Measurements from ENCODE around the gene PDPR.
"Not testable (repeated sequence)": the region's sequence is repeated elsewhere in the genome, so short reads cannot be mapped to it uniquely, and the experiment has no call there.

The PDPR gene

DNA sequence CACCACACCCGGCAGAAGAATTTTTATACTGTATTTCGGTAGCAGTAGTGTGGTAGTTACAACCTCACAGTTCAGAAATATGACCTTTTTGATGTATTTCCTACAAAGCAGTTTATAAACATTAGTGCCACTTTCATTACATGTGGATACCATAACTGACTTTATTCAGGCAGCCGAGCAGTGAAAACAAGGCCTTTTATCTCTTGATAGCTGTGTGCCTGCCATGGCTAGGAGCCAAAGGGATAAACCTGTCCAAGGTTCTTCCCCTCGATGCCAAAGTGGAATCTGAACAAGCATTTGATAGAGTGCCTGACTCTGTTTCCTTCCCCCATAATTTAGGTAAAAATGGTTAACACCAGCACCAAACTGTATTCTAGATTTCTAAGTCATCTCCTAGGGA lies 23.0 kb upstream of the PDPR start:
- not testable (repeated sequence) for H3K4me1 ChIP-seq (ENCODE audit: control insufficient read depth in 1 of 2, insufficient read depth in 2 of 2, low read length in 2 of 2); H3K9me3 ChIP-seq (ENCODE audit: control insufficient read depth in 1 of 2, low read length in 2 of 2); H3K27ac ChIP-seq (ENCODE audit: low read length); H3K36me3 ChIP-seq (ENCODE audit: control insufficient read depth in 1 of 2, insufficient read depth in 2 of 2, low read length in 2 of 2); H3K27me3 ChIP-seq (ENCODE audit: low read depth, low read length); H3K4me3 ChIP-seq (ENCODE audit: low read depth in 1 of 2, low read length in 2 of 2)

DNA sequence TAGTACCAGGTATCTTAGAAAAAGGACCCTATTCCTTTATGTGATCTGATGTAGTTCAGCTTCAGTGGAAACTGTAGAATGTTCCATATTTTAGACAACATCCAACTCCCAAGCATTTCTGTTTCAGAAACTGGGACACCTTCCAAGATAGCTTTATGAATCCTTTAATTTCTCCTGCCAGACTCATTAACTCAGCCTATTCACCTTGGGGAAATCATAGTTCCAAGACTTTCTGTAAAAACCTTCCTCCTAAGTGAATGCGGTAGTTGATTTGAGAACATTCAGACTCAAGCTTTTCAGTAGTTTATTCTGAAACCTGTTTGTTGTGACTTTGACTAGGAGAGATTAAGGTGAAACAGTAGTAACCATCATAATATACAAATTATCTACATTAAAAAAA lies 20.0 kb upstream of the PDPR start:
- H3K4me3 ChIP-seq (ENCODE audit: low read depth in 1 of 2, low read length in 2 of 2); H3K27ac ChIP-seq (ENCODE audit: low read length); H3K27me3 ChIP-seq (ENCODE audit: low read depth, low read length); H3K36me3 ChIP-seq (ENCODE audit: control insufficient read depth in 1 of 2, insufficient read depth in 2 of 2, low read length in 2 of 2); H3K9me3 ChIP-seq (ENCODE audit: control insufficient read depth in 1 of 2, low read length in 2 of 2); H3K4me1 ChIP-seq (ENCODE audit: control insufficient read depth in 1 of 2, insufficient read depth in 2 of 2, low read length in 2 of 2): not testable (repeated sequence)

DNA sequence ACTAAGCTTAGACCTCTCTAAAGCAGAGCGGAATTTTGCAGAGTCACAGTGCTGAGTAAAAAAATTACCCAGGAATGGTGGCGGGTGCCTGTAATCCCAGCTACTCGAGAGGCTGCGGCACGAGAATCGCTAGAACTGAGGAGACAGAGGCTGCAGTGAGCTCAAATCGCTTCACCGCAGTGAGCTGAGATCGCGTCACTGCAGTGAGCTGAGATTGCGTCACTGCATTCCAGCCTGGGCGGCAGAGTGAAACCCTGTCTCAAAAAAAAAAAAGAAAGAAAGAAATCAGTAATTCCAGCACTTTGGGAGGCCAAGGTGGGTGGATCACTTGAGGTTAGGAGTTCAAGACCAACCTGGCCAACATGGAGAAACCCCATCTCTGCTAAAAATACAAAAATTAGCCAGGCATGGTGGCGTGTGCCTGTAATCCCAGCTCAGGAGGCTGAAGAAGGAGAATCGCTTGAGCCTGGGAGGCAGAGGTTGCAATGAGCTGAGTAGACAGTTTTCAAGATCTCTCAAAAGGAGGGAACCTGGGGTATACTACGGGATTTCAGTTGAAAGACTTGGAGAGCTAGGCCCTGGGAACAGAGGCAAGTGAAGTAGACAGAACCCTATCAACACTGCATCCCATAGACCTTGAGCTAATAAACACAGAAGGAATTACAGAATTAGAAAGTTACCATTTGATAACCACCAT lies 4.4 kb upstream of the PDPR start:
- not testable (repeated sequence) for H3K27ac ChIP-seq (ENCODE audit: low read length); H3K4me3 ChIP-seq (ENCODE audit: low read depth in 1 of 2, low read length in 2 of 2); H3K4me1 ChIP-seq (ENCODE audit: control insufficient read depth in 1 of 2, insufficient read depth in 2 of 2, low read length in 2 of 2); H3K36me3 ChIP-seq (ENCODE audit: control insufficient read depth in 1 of 2, insufficient read depth in 2 of 2, low read length in 2 of 2); H3K9me3 ChIP-seq (ENCODE audit: control insufficient read depth in 1 of 2, low read length in 2 of 2); H3K27me3 ChIP-seq (ENCODE audit: low read depth, low read length)

DNA sequence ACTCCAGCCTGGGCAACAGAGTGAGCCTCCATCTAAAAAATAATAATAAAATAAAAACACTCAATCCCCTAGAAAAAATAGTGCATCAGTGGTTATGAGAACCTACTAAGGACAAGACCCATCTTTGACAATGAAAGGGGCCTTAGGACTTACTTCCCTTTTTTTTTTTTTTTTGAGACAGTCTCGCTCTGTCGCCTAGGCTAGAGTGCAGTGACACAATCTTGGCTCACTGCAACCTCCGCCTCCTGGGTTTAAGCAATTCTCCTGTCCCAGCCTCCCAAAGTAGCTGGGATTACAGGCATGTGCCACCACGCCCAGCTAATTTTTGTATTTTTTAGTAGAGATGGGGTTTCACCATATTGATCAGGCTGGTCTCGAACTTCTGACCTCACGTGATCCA lies 2.0 kb upstream of the PDPR start:
- H3K36me3 ChIP-seq (ENCODE audit: control insufficient read depth in 1 of 2, insufficient read depth in 2 of 2, low read length in 2 of 2); H3K4me3 ChIP-seq (ENCODE audit: low read depth in 1 of 2, low read length in 2 of 2); H3K9me3 ChIP-seq (ENCODE audit: control insufficient read depth in 1 of 2, low read length in 2 of 2); H3K27ac ChIP-seq (ENCODE audit: low read length); H3K27me3 ChIP-seq (ENCODE audit: low read depth, low read length): not testable (repeated sequence)
- peaks cover 0 to 10% of the 10 kb centered on the region in 2 donors for H3K4me1 ChIP-seq (ENCODE audit: control insufficient read depth in 1 of 2, insufficient read depth in 2 of 2, low read length in 2 of 2)

DNA sequence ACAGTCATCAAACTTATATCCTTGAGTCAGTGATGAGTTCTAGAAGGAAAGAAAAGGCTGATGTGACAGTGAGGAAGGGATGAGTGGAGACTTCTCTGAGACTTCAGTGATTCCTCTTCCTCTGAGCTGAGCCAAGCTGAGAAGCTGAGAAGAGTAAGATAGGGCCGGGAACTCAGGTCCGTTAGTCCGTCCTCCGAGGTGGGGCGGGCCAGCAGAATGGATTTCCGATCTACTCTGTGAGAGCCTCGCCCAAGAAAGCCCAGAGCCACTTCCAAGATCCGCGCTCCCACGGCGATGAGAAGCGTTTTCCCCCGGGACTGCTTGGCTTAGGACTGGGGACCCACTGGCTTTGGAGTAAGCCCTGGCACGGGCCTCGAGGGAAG lies 542 bp upstream of the PDPR start:
- not testable (repeated sequence) for H3K27me3 ChIP-seq (ENCODE audit: low read depth, low read length); H3K36me3 ChIP-seq (ENCODE audit: control insufficient read depth in 1 of 2, insufficient read depth in 2 of 2, low read length in 2 of 2); H3K9me3 ChIP-seq (ENCODE audit: control insufficient read depth in 1 of 2, low read length in 2 of 2); H3K27ac ChIP-seq (ENCODE audit: low read length)
- peaks cover 0 to 10% of the 10 kb centered on the region in 2 donors for H3K4me1 ChIP-seq (ENCODE audit: control insufficient read depth in 1 of 2, insufficient read depth in 2 of 2, low read length in 2 of 2)
- peak overlapping the region in 1 of 2 donors; percentile 83 for H3K4me3 ChIP-seq (ENCODE audit: low read depth in 1 of 2, low read length in 2 of 2)

DNA sequence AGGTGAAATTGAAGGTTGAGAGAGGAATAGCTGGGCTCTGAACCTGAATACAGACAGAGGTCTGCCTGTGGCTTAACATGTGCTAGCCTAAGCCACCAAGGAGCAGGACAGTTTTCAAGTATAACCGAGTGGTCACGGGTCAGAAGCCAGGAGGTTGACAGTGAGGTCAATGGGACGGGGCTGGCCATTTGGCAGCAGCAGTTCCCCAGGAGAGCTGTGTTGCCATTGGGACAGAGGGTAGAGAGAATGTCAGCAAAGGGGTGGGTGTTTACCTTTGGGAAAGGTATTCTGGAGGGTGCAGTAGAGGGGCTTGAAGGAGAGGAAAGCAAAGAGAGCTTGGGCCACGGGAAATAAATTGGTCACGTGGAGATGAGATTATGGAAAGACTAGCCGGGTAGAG lies 4.2 kb downstream of the PDPR start:
- peaks cover 0 to 12% of the 10 kb centered on the region in 2 donors for H3K36me3 ChIP-seq (ENCODE audit: control insufficient read depth in 1 of 2, insufficient read depth in 2 of 2, low read length in 2 of 2)
- not testable (repeated sequence) for H3K4me3 ChIP-seq (ENCODE audit: low read depth in 1 of 2, low read length in 2 of 2); H3K4me1 ChIP-seq (ENCODE audit: control insufficient read depth in 1 of 2, insufficient read depth in 2 of 2, low read length in 2 of 2)

DNA sequence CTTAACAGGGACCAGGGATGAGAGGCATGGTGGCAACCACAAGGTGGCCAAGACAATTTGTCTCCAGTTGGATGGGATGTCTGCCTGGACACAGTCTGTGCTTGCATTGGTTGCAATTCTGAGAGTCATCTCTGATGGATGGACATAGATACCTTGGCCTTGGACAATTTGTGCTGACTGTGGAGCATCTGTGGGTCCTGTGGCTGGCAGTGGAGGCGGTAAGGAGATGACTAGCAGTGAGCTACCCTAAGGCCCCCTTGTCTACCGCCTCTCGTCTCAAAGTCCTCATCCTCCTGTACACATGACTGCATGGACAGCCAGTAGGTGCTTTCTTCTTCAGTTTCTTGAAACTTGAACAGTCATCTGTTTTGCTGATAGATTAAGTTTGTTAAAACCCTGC lies 4.6 kb downstream of the PDPR start:
- H3K4me1 ChIP-seq (ENCODE audit: control insufficient read depth in 1 of 2, insufficient read depth in 2 of 2, low read length in 2 of 2); H3K4me3 ChIP-seq (ENCODE audit: low read depth in 1 of 2, low read length in 2 of 2); H3K9me3 ChIP-seq (ENCODE audit: control insufficient read depth in 1 of 2, low read length in 2 of 2); H3K27ac ChIP-seq (ENCODE audit: low read length); H3K27me3 ChIP-seq (ENCODE audit: low read depth, low read length): not testable (repeated sequence)
- H3K36me3 ChIP-seq (ENCODE audit: control insufficient read depth in 1 of 2, insufficient read depth in 2 of 2, low read length in 2 of 2), result peaks cover 0 to 12% of the 10 kb centered on the region in 2 donors

More for the DNA sequence above, 4.2 kb downstream of the PDPR start:
- not testable (repeated sequence) for H3K9me3 ChIP-seq (ENCODE audit: control insufficient read depth in 1 of 2, low read length in 2 of 2); H3K27me3 ChIP-seq (ENCODE audit: low read depth, low read length); H3K27ac ChIP-seq (ENCODE audit: low read length)

DNA sequence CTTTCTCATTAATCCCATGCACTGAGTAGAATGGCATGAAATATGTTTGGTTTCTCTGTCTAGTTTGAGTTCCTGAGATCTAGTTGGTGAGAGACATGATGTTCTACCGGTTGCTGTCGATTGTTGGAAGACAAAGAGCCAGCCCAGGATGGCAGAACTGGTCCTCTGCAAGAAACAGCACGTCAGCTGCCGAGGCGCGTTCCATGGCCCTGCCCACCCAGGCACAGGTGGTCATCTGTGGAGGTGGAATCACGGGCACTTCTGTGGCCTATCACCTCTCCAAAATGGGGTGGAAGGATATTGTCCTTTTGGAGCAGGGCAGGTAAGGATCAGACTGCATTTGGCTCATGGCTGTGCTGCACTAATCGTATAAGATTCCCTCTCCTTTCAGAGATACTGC lies 6.3 kb downstream of the PDPR start:
- H3K27ac ChIP-seq (ENCODE audit: low read length); H3K4me1 ChIP-seq (ENCODE audit: control insufficient read depth in 1 of 2, insufficient read depth in 2 of 2, low read length in 2 of 2); H3K4me3 ChIP-seq (ENCODE audit: low read depth in 1 of 2, low read length in 2 of 2); H3K9me3 ChIP-seq (ENCODE audit: control insufficient read depth in 1 of 2, low read length in 2 of 2); H3K27me3 ChIP-seq (ENCODE audit: low read depth, low read length): not testable (repeated sequence)
- H3K36me3 ChIP-seq (ENCODE audit: control insufficient read depth in 1 of 2, insufficient read depth in 2 of 2, low read length in 2 of 2), result peaks cover 0 to 12% of the 10 kb centered on the region in 2 donors

DNA sequence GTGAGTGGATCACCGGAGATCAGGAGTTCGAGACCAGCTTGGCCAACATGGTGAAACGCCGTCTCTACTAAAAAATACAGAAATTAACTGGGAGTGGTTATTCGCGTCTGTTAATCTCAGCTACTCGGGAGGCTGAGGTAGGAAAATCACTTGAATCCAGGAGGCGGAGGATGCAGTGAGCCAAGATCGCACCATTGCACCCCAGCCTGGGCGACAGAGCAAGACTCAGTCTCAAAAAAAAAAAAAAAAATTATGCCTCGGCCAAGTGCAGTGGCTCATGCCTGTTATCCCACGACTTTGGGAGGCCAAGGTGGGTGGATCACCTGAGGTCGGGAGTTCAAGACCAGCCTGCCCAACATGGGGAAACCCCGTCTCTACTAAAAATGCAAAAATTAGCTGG lies 9.7 kb downstream of the PDPR start:
- H3K36me3 ChIP-seq (ENCODE audit: control insufficient read depth in 1 of 2, insufficient read depth in 2 of 2, low read length in 2 of 2), result peaks cover 0 to 33% of the 10 kb centered on the region in 2 donors
- not testable (repeated sequence) for H3K4me3 ChIP-seq (ENCODE audit: low read depth in 1 of 2, low read length in 2 of 2); H3K27ac ChIP-seq (ENCODE audit: low read length); H3K27me3 ChIP-seq (ENCODE audit: low read depth, low read length); H3K4me1 ChIP-seq (ENCODE audit: control insufficient read depth in 1 of 2, insufficient read depth in 2 of 2, low read length in 2 of 2); H3K9me3 ChIP-seq (ENCODE audit: control insufficient read depth in 1 of 2, low read length in 2 of 2)

DNA sequence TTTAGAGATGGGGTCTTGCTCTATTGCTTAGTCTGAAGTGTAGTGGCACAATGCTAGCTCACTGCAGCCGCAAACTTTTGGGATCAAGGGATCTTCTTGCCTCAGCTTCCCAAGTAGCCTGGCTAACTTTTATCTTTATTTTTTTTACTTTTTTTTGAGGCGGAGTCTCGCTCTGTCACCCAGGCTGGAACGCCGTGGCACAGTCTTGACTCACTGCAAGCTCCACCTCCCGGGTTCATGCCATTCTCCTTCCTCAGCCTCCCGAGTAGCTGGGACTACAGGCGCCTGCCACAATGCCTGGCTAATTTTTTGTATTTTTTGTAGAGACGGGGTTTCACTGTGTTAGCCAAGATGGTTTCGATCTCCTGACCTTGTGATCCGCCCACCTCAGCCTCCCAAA lies 12.1 kb downstream of the PDPR start:
- H3K4me1 ChIP-seq (ENCODE audit: control insufficient read depth in 1 of 2, insufficient read depth in 2 of 2, low read length in 2 of 2); H3K9me3 ChIP-seq (ENCODE audit: control insufficient read depth in 1 of 2, low read length in 2 of 2); H3K27me3 ChIP-seq (ENCODE audit: low read depth, low read length); H3K4me3 ChIP-seq (ENCODE audit: low read depth in 1 of 2, low read length in 2 of 2); H3K27ac ChIP-seq (ENCODE audit: low read length): not testable (repeated sequence)
- H3K36me3 ChIP-seq (ENCODE audit: control insufficient read depth in 1 of 2, insufficient read depth in 2 of 2, low read length in 2 of 2), result peaks cover 5 to 55% of the 10 kb centered on the region in 2 donors

DNA sequence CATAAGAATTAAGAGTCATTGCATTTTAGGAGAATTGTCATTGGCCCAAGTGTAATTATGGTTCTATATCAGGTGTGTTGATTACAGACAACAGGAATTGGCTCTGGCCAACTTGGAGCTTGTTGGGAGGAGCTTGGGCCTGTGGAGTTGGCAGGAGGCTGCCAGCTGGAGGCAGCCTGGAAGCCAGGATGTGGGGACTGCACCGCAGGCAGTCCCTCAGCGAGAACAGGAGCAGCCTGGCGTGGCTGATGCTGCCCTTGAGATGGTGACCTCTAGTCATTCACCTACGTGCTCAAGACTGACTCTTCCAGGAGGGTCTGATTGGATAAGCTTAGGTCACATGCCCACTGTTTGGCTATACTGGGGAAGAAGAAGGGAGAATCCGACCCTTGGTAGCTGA lies 13.6 kb downstream of the PDPR start:
- H3K4me3 ChIP-seq (ENCODE audit: low read depth in 1 of 2, low read length in 2 of 2); H3K27me3 ChIP-seq (ENCODE audit: low read depth, low read length); H3K4me1 ChIP-seq (ENCODE audit: control insufficient read depth in 1 of 2, insufficient read depth in 2 of 2, low read length in 2 of 2); H3K27ac ChIP-seq (ENCODE audit: low read length); H3K9me3 ChIP-seq (ENCODE audit: control insufficient read depth in 1 of 2, low read length in 2 of 2): not testable (repeated sequence)
- peaks cover 5 to 58% of the 10 kb centered on the region in 2 donors for H3K36me3 ChIP-seq (ENCODE audit: control insufficient read depth in 1 of 2, insufficient read depth in 2 of 2, low read length in 2 of 2)

DNA sequence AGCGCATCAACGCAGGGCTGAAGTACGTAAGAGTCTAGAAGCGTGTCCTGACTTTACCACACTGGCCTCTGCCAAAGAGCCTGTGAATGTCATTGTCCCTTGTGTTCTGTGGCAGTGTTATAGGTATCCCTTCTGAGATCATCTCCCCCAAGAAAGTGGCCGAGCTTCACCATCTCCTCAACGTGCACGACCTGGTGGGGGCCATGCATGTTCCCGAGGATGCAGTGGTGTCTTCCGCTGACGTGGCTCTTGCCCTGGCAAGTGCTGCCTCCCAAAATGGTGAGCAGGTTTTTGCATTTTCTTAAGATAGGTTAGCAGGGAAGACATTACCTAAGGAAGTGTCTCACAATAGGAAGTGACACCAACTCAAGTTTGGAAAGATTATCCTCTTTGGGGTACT lies 14.7 kb downstream of the PDPR start:
- H3K9me3 ChIP-seq (ENCODE audit: control insufficient read depth in 1 of 2, low read length in 2 of 2); H3K4me1 ChIP-seq (ENCODE audit: control insufficient read depth in 1 of 2, insufficient read depth in 2 of 2, low read length in 2 of 2); H3K27me3 ChIP-seq (ENCODE audit: low read depth, low read length); H3K4me3 ChIP-seq (ENCODE audit: low read depth in 1 of 2, low read length in 2 of 2); H3K27ac ChIP-seq (ENCODE audit: low read length): not testable (repeated sequence)
- H3K36me3 ChIP-seq (ENCODE audit: control insufficient read depth in 1 of 2, insufficient read depth in 2 of 2, low read length in 2 of 2), result peaks cover 5 to 67% of the 10 kb centered on the region in 2 donors
